Adrenal gland (tissue), 12 donors: ENCODE measurements around the gene KLF17. TPM values are rescaled to one million over a fixed set of nuclear protein-coding genes. Genes with fewer than 3 reads are reported as not detected.

Source experiments
- DNase-seq, 7 donors: peaks; one replicate each; pipeline ENCODE4 v3.0.0-alpha.2; 2019 to 2020
- H3K27ac ChIP-seq, 5 donors: fragments of 200-600 bp; sonication (generic) in 4 of 5; 1 replicate in 3 of 5; 2 replicates in 2 of 5; pipeline versions ENCODE4 v1.5.1 to v1.8.0; 2016 to 2020; ENCODE audit warnings: mild to moderate bottlenecking in 1 of 5
- H3K27me3 ChIP-seq: fragments of 200-600 bp; 2 replicates; pipeline ENCODE4 v1.8.0; 2021
- H3K36me3 ChIP-seq, 2 donors: fragments of 200-600 bp; replicated peaks in 1 of 2; 1 replicate in 1 of 2; 2 replicates in 1 of 2; pipeline versions ENCODE4 v1.5.1 to v1.8.0; 2018 to 2022
- H3K4me1 ChIP-seq, 2 donors: fragments of 200-600 bp; replicated peaks in 1 of 2; 1 replicate in 1 of 2; 2 replicates in 1 of 2; pipeline versions ENCODE4 v1.5.1 to v1.8.0; 2018 to 2021
- H3K4me3 ChIP-seq, 4 donors: fragments of 200-600 bp; sonication (generic) in 3 of 4; one replicate each; pipeline ENCODE4 v1.5.1; 2016 to 2018
- H3K9me3 ChIP-seq, 3 donors: fragments of 200-600 bp; sonication (generic) in 1 of 3; replicated peaks in 1 of 3; 1 replicate in 2 of 3; 2 replicates in 1 of 3; pipeline versions ENCODE4 v1.5.1 to v1.8.0; 2016 to 2021
- CTCF ChIP-seq, 6 experiments: fragments of 450-650 bp in 4 of 6; fragments of 200-600 bp in 2 of 6; sonication (generic) in 1 of 6; IDR thresholded peaks; 1 replicate in 5 of 6; 2 replicates in 1 of 6; pipeline versions ENCODE4 v1.5.1 to v1.8.0; 2016 to 2021; ENCODE audit warnings: antibody characterized with exemption in 6 of 6, mild to moderate bottlenecking in 2 of 6, moderate library complexity in 1 of 6
- POLR2A ChIP-seq, 2 donors: fragments of 450-650 bp; IDR thresholded peaks; one replicate each; pipeline ENCODE4 v1.6.1; 2017; ENCODE audit warnings: antibody characterized with exemption in 2 of 2, mild to moderate bottlenecking in 2 of 2, moderate library complexity in 1 of 2
- WGBS, 4 donors: extraction: QIAGEN DNeasy Blood & Tissue Kit in 2 of 4; methylation state at CpG; one replicate each; pipeline versions ENCODE4 v1.1.5 to v1.1.7; 2013 to 2017; 5-methylcytosine and 5-hydroxymethylcytosine counted together
- intact Hi-C, 2 donors: fragments of 100-400 bp; cut with DNase I; formaldehyde crosslinking; loops; one replicate each; pipeline versions ENCODE4 v1.14.1 to v1.15.0; 2022 to 2023
- polyA plus RNA-seq, 3 donors: library from polyadenylated mRNA; stranded (reverse); fragments of 200-250 nt in 2 of 3; fragments of 350-450 nt in 1 of 3; fragmentation: Illumina TruSeq in 1 of 3; extraction: RNeasy Lipid Tissue Mini Kit (QIAGEN cat#74804) in 1 of 3; gene quantifications; one replicate each; pipeline ENCODE4 v1.2.3, GENCODE V29; 2013 to 2014
- total RNA-seq, 9 donors: library from RNA; depleted of rRNA in 4 of 9; stranded (reverse); fragments of >200 nt in 4 of 9; fragments of 120-200 nt in 1 of 9; fragmentation: NEBNext Ultra II Directional in 1 of 9; extraction: Animal tissue kit (Norgen Biotek cat#: 25700) in 1 of 9; gene quantifications; one replicate each; pipeline versions ENCODE4 v1.1.0 to v1.2.4, GENCODE V29; 2013 to 2023
- donor health status: healthy with polysubstance abuse.
- donor health status: Bipolar disorder and iron deficiency.
- donor health status: DM: yes; HTN: yes; CAD: no.
- donor health status: DM: no; HTN: no; CAD: no.
- donor health status: DM: no; HTN: no; CAD: no.
- donor health status: DM: yes; HTN: yes; CAD: no.

Gene KLF17
- total and polyA plus RNA-seq, 12 donors: 0.14 to 4.6 (median 0.78) TPM; not detected in 1

- peaks cover 6 to 19% of the 10 kb centered on the region in 2 donors for H3K4me1 ChIP-seq
- H3K27ac ChIP-seq: no peak overlapping the region
- TF ChIP-seq CTCF (IDR thresholded peaks at IDR 0.05) (no peak), POLR2A (IDR thresholded peaks at IDR 0.05) (no peak)
- H3K4me3 ChIP-seq: no peak overlapping the region
- H3K27me3 ChIP-seq: no peaks in the 10 kb centered on the region
- 62 to 85% (median 72%) methylated on average over 2 of the region's 2 CpGs for WGBS, 4 donors
- H3K36me3 ChIP-seq: no peaks in the 10 kb centered on the region
- no peak for DNase-seq
- no peaks in the 10 kb centered on the region for H3K9me3 ChIP-seq
- intact Hi-C loops: no loop called here
Measured at GRCh38 chr1:44073528-44073927, 45.1 kb upstream of the KLF17 start.

GRCh38 chr1:44074415-44074814 is 44.2 kb upstream of the KLF17 start:
- WGBS, 4 donors: 34 to 49% (median 40%) methylated on average over 3 of the region's 3 CpGs
- TF ChIP-seq POLR2A (IDR thresholded peaks at IDR 0.05) (no peak), CTCF (IDR thresholded peaks at IDR 0.05) (no peak)
- H3K4me3 ChIP-seq: no peak overlapping the region
- H3K9me3 ChIP-seq: no peaks in the 10 kb centered on the region
- no peaks in the 10 kb centered on the region for H3K36me3 ChIP-seq
- DNase-seq: no peak
- H3K27me3 ChIP-seq: no peaks in the 10 kb centered on the region
- H3K4me1 ChIP-seq: peaks cover 0 to 14% of the 10 kb centered on the region in 2 donors
- H3K27ac ChIP-seq: no peak overlapping the region
- intact Hi-C loops: no loop called here

- Histone ChIP-seq H3K27me3 (no peaks in the 10 kb centered on the region), H3K27ac (no peak overlapping the region), H3K36me3 (no peaks in the 10 kb centered on the region), H3K4me3 (no peak overlapping the region), H3K9me3 (no peaks in the 10 kb centered on the region), H3K4me1 (peaks cover 0 to 14% of the 10 kb centered on the region in 2 donors)
- TF ChIP-seq POLR2A (IDR thresholded peaks at IDR 0.05) (no peak), CTCF (IDR thresholded peaks at IDR 0.05) (no peak)
- intact Hi-C loops: no loop called here
- no peak for DNase-seq
- 44 to 78% (median 72%) methylated on average over 1 of the region's 1 CpG for WGBS, 4 donors
Measured at GRCh38 chr1:44076066-44076465, 42.6 kb upstream of the KLF17 start.

- Histone ChIP-seq H3K36me3 (no peaks in the 10 kb centered on the region), H3K9me3 (no peaks in the 10 kb centered on the region), H3K4me1 (peaks cover 0 to 14% of the 10 kb centered on the region in 2 donors), H3K27ac (peak overlapping the region in 2 of 5 donors; percentile 1 to 2), H3K27me3 (no peaks in the 10 kb centered on the region), H3K4me3 (no peak overlapping the region)
- TF ChIP-seq POLR2A (IDR thresholded peaks at IDR 0.05) (no peak), CTCF (IDR thresholded peaks at IDR 0.05) (no peak)
- no peak for DNase-seq
- 83 to 91% (median 89%) methylated on average over 5 of the region's 5 CpGs for WGBS, 4 donors
- intact Hi-C loops: no loop called here
Measured at GRCh38 chr1:44077421-44077820, 41.2 kb upstream of the KLF17 start.
